Kidney (tissue), 22 donors: ENCODE data around the gene C22orf39. TPM values are rescaled to one million over a fixed set of nuclear protein-coding genes. Genes with fewer than 3 reads are reported as not detected.

Experiments used
- DNase-seq, 5 donors: peaks; one replicate each; pipeline ENCODE4 v3.0.0-alpha.2; 2013 to 2020
- FAIRE-seq: peaks from 2 replicates; lab custom pipeline; 2012; peaks lifted over from hg19 to GRCh38; lab: Jason Lieb, UNC
- H3K27ac ChIP-seq, 2 donors: one replicate each; pipeline ENCODE4 v1.7.0; 2013; ENCODE audit warnings: low read depth in 2 of 2, low read length in 2 of 2, inconsistent platforms in 1 of 2
- H3K27me3 ChIP-seq: one replicate; pipeline ENCODE4 v1.7.1; 2013; ENCODE audit warnings: low read length, inconsistent platforms; ENCODE audit not compliant: control insufficient read depth, insufficient read depth
- H3K36me3 ChIP-seq, 3 donors: one replicate each; pipeline versions ENCODE4 v1.7.0 to v1.7.1; 2013; ENCODE audit warnings: low read length in 3 of 3, control low read depth in 1 of 3, inconsistent platforms in 1 of 3; ENCODE audit not compliant: insufficient read depth in 3 of 3, control insufficient read depth in 2 of 3
- H3K4me1 ChIP-seq, 3 donors: one replicate each; pipeline versions ENCODE4 v1.7.0 to v1.7.1; 2013; ENCODE audit warnings: low read length in 3 of 3, inconsistent platforms in 1 of 3, low read depth in 1 of 3; ENCODE audit not compliant: control insufficient read depth in 2 of 3, insufficient read depth in 2 of 3
- H3K4me3 ChIP-seq, 3 donors: one replicate each; pipeline versions ENCODE4 v1.7.0 to v1.8.1; 2013; ENCODE audit warnings: low read length in 3 of 3, control low read depth in 1 of 3, inconsistent platforms in 1 of 3
- H3K9ac ChIP-seq, 3 donors: one replicate each; pipeline versions ENCODE4 v1.7.0 to v1.7.1; 2013; ENCODE audit warnings: low read length in 3 of 3, control low read depth in 1 of 3, inconsistent platforms in 1 of 3
- H3K9me3 ChIP-seq, 3 donors: one replicate each; pipeline versions ENCODE4 v1.7.0 to v1.7.1; 2013; ENCODE audit warnings: low read length in 3 of 3, control low read depth in 1 of 3, inconsistent platforms in 1 of 3; ENCODE audit not compliant: control insufficient read depth in 2 of 3, insufficient read depth in 1 of 3
- CTCF ChIP-seq: IDR thresholded peaks from 3 replicates; pipeline ENCODE4 v1.5.1; 2012; ENCODE audit warnings: mild to moderate bottlenecking, moderate library complexity, borderline replicate concordance; ENCODE audit not compliant: insufficient read depth; ENCODE audit errors: extremely low read depth
- intact Hi-C: fragments of 100-400 bp; cut with DNase I; formaldehyde crosslinking; loops from one replicate; pipeline ENCODE4 v1.11.1; 2022
- long read RNA-seq, 10 donors: library from polyadenylated mRNA in 1 of 10; unstranded in 1 of 10; transcript quantifications; one replicate each; pipeline ENCODE4 v2.0.0 and lab custom pipeline, GENCODE V29; 2021 to 2026
- polyA plus RNA-seq: library from polyadenylated mRNA; stranded (reverse); fragments of 350-450 nt; fragmentation: Illumina TruSeq; extraction: RNeasy Lipid Tissue Mini Kit (QIAGEN cat#74804); gene quantifications from one replicate; pipeline ENCODE4 v1.2.3, GENCODE V29; 2014; ENCODE audit warnings: low read depth, low replicate concordance; ENCODE audit not compliant: insufficient read depth
- total RNA-seq: library from RNA; stranded (reverse); fragmentation: NEBNext Ultra II Directional; extraction: Animal tissue kit (Norgen Biotek cat#: 25700); gene quantifications from one replicate; pipeline ENCODE4 v1.2.1, GENCODE V29; 2021
- donor health status: control.
- donor health status: control.
- donor health status: control.
- donor health status: control.
- donor health status: control.
- donor health status: DM: yes; HTN: yes; CAD: no.
- donor health status: Normal renal cell carcinoma (clear cell type).

The C22orf39 gene
- 27.1 TPM for total RNA-seq
- polyA plus RNA-seq = 54.4 TPM
- long read RNA-seq, donor 1, transcript C22orf39-203 (3 exons, 1,005 nt) = minor isoform, 11 of 36 reads
- long read RNA-seq, donor 1, transcript C22orf39-202 (3 exons, 3,350 nt) = major isoform, 14 of 36 reads
- long read RNA-seq, donor 1, partial matches to known transcripts = 11 of 36 reads
- long read RNA-seq, donor 1, other reads (novel, unspliced or antisense) = 0 of 36 reads
- long read RNA-seq, donor 2, transcript C22orf39-202 (3 exons, 3,350 nt) = minor isoform, 7 of 17 reads
- long read RNA-seq, donor 2, transcript C22orf39-203 (3 exons, 1,005 nt) = major isoform, 10 of 17 reads
- long read RNA-seq, donor 2, partial matches to known transcripts = 0 of 17 reads
- long read RNA-seq, donor 2, other reads (novel, unspliced or antisense) = 0 of 17 reads
- long read RNA-seq, donor 3, transcript C22orf39-203 (3 exons, 1,005 nt) = major isoform, 18 of 22 reads
- long read RNA-seq, donor 3, partial matches to known transcripts = 0 of 22 reads
- long read RNA-seq, donor 3, other reads (novel, unspliced or antisense) = 0 of 22 reads
- long read RNA-seq, donor 4, transcript C22orf39-202 (3 exons, 3,350 nt) = major isoform, 10 of 25 reads
- long read RNA-seq, donor 4, transcript C22orf39-203 (3 exons, 1,005 nt) = major isoform, 10 of 25 reads
- long read RNA-seq, donor 4, partial matches to known transcripts = 5 of 25 reads
- long read RNA-seq, donor 4, other reads (novel, unspliced or antisense) = 0 of 25 reads
- long read RNA-seq, donor 5 = 0 reads
- long read RNA-seq, donor 6, transcript C22orf39-203 (3 exons, 1,005 nt) = major isoform, 19 of 22 reads
- long read RNA-seq, donor 6, partial matches to known transcripts = 0 of 22 reads
- long read RNA-seq, donor 6, other reads (novel, unspliced or antisense) = 0 of 22 reads
- long read RNA-seq, donor 7, transcript C22orf39-202 (3 exons, 3,350 nt) = major isoform, 18 of 39 reads
- long read RNA-seq, donor 7, transcript C22orf39-203 (3 exons, 1,005 nt) = minor isoform, 8 of 39 reads
- long read RNA-seq, donor 7, partial matches to known transcripts = 0 of 39 reads
- long read RNA-seq, donor 7, other reads (novel, unspliced or antisense) = 13 of 39 reads
- long read RNA-seq, donor 8, transcript C22orf39-203 (3 exons, 1,005 nt) = major isoform, 23 of 41 reads
- long read RNA-seq, donor 8, transcript C22orf39-202 (3 exons, 3,350 nt) = minor isoform, 5 of 41 reads
- long read RNA-seq, donor 8, partial matches to known transcripts = 13 of 41 reads
- long read RNA-seq, donor 8, other reads (novel, unspliced or antisense) = 0 of 41 reads
- long read RNA-seq, donor 9, transcript C22orf39-202 (3 exons, 3,350 nt) = minor isoform, 7 of 20 reads
- long read RNA-seq, donor 9, transcript C22orf39-203 (3 exons, 1,005 nt) = major isoform, 13 of 20 reads
- long read RNA-seq, donor 9, partial matches to known transcripts = 0 of 20 reads
- long read RNA-seq, donor 9, other reads (novel, unspliced or antisense) = 0 of 20 reads
- long read RNA-seq, donor 10, transcript C22orf39-203 (3 exons, 1,005 nt) = major isoform, 13 of 20 reads
- long read RNA-seq, donor 10, transcript C22orf39-202 (3 exons, 3,350 nt) = minor isoform, 7 of 20 reads
- long read RNA-seq, donor 10, partial matches to known transcripts = 0 of 20 reads
- long read RNA-seq, donor 10, other reads (novel, unspliced or antisense) = 0 of 20 reads

DNA sequence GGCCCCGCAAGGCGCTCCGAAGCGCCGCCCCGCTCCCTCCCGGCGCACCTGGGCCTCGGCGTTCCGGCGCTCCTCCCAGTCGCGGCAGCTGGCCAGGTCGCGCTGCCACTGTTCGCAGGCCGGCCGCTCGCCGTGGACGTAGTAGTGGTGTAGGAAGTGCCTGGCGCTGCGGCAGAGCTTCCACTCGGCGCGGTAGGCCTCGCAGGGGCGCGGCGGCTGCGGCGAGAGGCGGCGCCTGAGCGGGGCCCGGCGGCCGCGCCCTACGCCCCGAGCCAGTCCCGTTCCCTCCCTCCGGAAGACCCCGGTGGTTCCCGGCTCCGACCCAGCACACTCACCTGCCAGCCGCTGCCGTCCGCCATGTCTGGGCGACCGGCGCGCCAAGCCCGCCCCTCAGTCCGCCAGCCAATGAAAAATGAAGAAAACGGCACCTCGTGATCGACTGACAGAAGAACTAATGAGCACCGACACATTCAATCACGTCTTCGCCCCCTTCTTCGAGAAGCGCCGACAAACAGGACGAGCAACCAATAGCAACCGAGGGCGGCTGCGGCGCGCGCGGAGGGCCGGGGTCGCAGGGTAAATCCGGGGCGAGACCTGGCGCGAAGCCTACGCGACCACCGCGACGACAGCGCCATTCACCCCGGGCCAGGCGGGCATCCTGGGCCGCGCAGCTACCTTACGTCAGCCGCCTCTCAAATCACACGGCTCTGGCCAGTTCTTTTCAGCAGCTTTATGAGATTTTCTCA is at the start of gene C22orf39:
Gene C22orf39 (minus strand): TSS at position 382 of the 746 bp plus-strand sequence. CDS start 23 bp downstream, at position 359.
- Histone ChIP-seq H3K9ac (peak within 1 kb of the TSS; percentile 85 to 92 (median 90)), H3K36me3 (peaks cover 3 to 10% (median 5%) of the 10 kb centered on the region in 3 donors), H3K4me3 (peak within 1 kb of the TSS; percentile 93 to 96 (median 96)), H3K9me3 (no peaks in the 10 kb centered on the region), H3K4me1 (peaks cover 0 to 18% (median 0%) of the 10 kb centered on the region in 3 donors), H3K27ac (peak within 1 kb of the TSS; percentile 85 to 86), H3K27me3 (no peaks in the 10 kb centered on the region)
- DNase-seq (peak; percentile 94 to 98 (median 96)), FAIRE-seq (peak; percentile 52)
- intact Hi-C loops = no loop called here
- no peak for TF ChIP-seq CTCF

- Histone ChIP-seq H3K9me3 (no peaks in the 10 kb centered on the region), H3K36me3 (no peaks in the 10 kb centered on the region), H3K27ac (no peak overlapping the region), H3K27me3 (no peaks in the 10 kb centered on the region), H3K4me1 (no peaks in the 10 kb centered on the region), H3K4me3 (no peak overlapping the region), H3K9ac (no peak overlapping the region)
- DNase-seq (peak in 3 of 5 donors; percentile 53 to 74 (median 55)), FAIRE-seq (no peak)
- intact Hi-C loops = loop anchor here (10.0 kb wide), 1 partner anchor 128 kb away; no protein-coding TSS in a partner anchor
- no peak for TF ChIP-seq CTCF
These were observed 49.7 kb upstream of the C22orf39 start for GRCh38 chr22:19497245-19497644.
